ENCODE data around the gene PXMP4. TPM values are rescaled to one million over a fixed set of nuclear protein-coding genes. Genes with fewer than 3 reads are reported as not detected.

PXMP4 gene
- total RNA-seq: 3.8 and 4.5 TPM in 2 replicates

GRCh38 chr20:33719989-33720709 lies at the start of gene PXMP4:
Gene PXMP4 (minus strand): TSS chr20:33720310. CDS start chr20:33720207, 103 bp downstream.

GRCh38 chr20:33731693-33732165 lies 11.6 kb upstream of the PXMP4 start, which contains the start of gene ZNF341:
Gene ZNF341 (plus strand): TSS chr20:33731996. CDS start chr20:33732022, 26 bp downstream.

GRCh38 chr20:33686100-33686983 lies 33.8 kb downstream of the PXMP4 start, which contains the start of gene E2F1:
Gene E2F1 (minus strand): TSS chr20:33686385. CDS start chr20:33686264, 121 bp downstream.

GRCh38 chr20:33674294-33675135 lies 45.6 kb downstream of the PXMP4 start, which contains the start of gene NECAB3:
Gene NECAB3 (minus strand): TSS chr20:33674428. CDS start chr20:33674352, 76 bp downstream.

GRCh38 chr20:33666293-33667244 lies 53.5 kb downstream of the PXMP4 start, which contains the start of gene ACTL10:
Gene ACTL10 (plus strand): TSS chr20:33666943. CDS start chr20:33667498, 555 bp downstream.

GRCh38 chr20:33662172-33662571 lies 57.9 kb downstream of the PXMP4 start, which contains the start of gene C20orf144:
Gene C20orf144 (plus strand): TSS chr20:33662327. CDS start chr20:33662346, 19 bp downstream.

Other genes with a start within 250 kb of the PXMP4 start
- gene CBFA2T2, start 230.2 kb downstream of the PXMP4 start, total RNA-seq: 2.4 and 3.2 TPM in 2 replicates
- 0.09 TPM in 2 replicates for gene C20orf144, start 58.0 kb downstream of the PXMP4 start, total RNA-seq
- gene ACTL10, start 53.4 kb downstream of the PXMP4 start, total RNA-seq: 1.6 and 3.1 TPM in 2 replicates
- 12.5 and 19.0 TPM in 2 replicates for gene NECAB3, start 45.9 kb downstream of the PXMP4 start, total RNA-seq
- gene E2F1, start 33.9 kb downstream of the PXMP4 start, total RNA-seq: 5.1 and 9.8 TPM in 2 replicates
- 1.1 and 1.4 TPM in 2 replicates for gene ZNF341, start 11.7 kb upstream of the PXMP4 start, total RNA-seq
- gene CHMP4B, start 91.0 kb upstream of the PXMP4 start, total RNA-seq: 42.4 and 50.4 TPM in 2 replicates